T-cell (primary cell): ENCODE results near the gene TCEAL5. TPM values are rescaled to one million over a fixed set of nuclear protein-coding genes. Genes with fewer than 3 reads are reported as not detected.

Experiments used
- ATAC-seq, 4 experiments: fragments of 200-7000 bp in 3 of 4; fragments of 150-1000 bp in 1 of 4; cut with Tn5 transposase; replicated peaks in 1 of 4; 1 replicate in 3 of 4; 2 replicates in 1 of 4; pipeline ENCODE4 v1.10.0; 2021; ENCODE audit warnings: moderate library complexity in 3 of 4, mild to moderate bottlenecking in 2 of 4, moderate number of reproducible peaks in 1 of 4
- CTCF ChIA-PET, 2 donors: fragments of 300-600 bp; sonication (Branson Sonifier 250); formaldehyde crosslinking; loops; one replicate each; lab custom pipeline; 2022; ENCODE audit warnings: antibody characterized with exemption in 2 of 2; lab: Charles Lee
- POLR2A ChIA-PET, 2 donors: fragments of 300-600 bp; sonication (Branson Sonifier 250); formaldehyde crosslinking; loops; one replicate each; lab custom pipeline; 2022; ENCODE audit warnings: antibody characterized with exemption in 2 of 2; lab: Charles Lee
- DNase-seq, 35 experiments: peaks; one replicate each; pipeline versions ENCODE4 v3.0.0 to v3.0.0-alpha.2; 2013 to 2023
- H3K27ac ChIP-seq: one replicate; pipeline ENCODE4 v1.5.1; 2013; ENCODE audit warnings: low read length
- H3K27me3 ChIP-seq, 2 experiments: replicated peaks in 1 of 2; 1 replicate in 1 of 2; 2 replicates in 1 of 2; pipeline versions ENCODE4 v1.6.1 to v1.7.0; 2013; ENCODE audit warnings: low read length in 1 of 2, mixed read lengths in 1 of 2; ENCODE audit not compliant: control insufficient read depth in 2 of 2, insufficient read depth in 2 of 2; ENCODE audit errors: extremely low read depth in 1 of 2
- H3K36me3 ChIP-seq, 2 donors: 1 replicate in 1 of 2; 2 replicates in 1 of 2; pipeline versions ENCODE4 v1.6.1 to v1.7.0; 2013; ENCODE audit warnings: low read length in 1 of 2; ENCODE audit not compliant: control insufficient read depth in 2 of 2, insufficient read depth in 1 of 2; ENCODE audit errors: extremely low read depth in 1 of 2
- H3K4me1 ChIP-seq, 2 experiments: 1 replicate in 1 of 2; 2 replicates in 1 of 2; pipeline versions ENCODE4 v1.6.1 to v1.7.0; 2013; ENCODE audit warnings: low read length in 2 of 2, mixed read lengths in 1 of 2; ENCODE audit not compliant: insufficient read depth in 2 of 2, control insufficient read depth in 1 of 2; ENCODE audit errors: extremely low read depth in 1 of 2
- H3K4me3 ChIP-seq, 2 donors: 1 replicate in 1 of 2; 2 replicates in 1 of 2; pipeline versions ENCODE4 v1.5.1 to v1.7.0; 2013; ENCODE audit warnings: mild to moderate bottlenecking in 2 of 2, low read length in 1 of 2, moderate library complexity in 1 of 2; ENCODE audit not compliant: control insufficient read depth in 1 of 2; ENCODE audit errors: extremely low read depth in 1 of 2
- H3K9me3 ChIP-seq: 2 replicates; pipeline ENCODE4 v1.7.0; 2013
- H3K27ac Mint-ChIP-seq, 2 donors: one replicate each; pipeline ENCODE4 v1.8.0; 2020 to 2021; ENCODE audit warnings: mild to moderate bottlenecking in 2 of 2, mixed read lengths in 2 of 2
- H3K27me3 Mint-ChIP-seq, 2 donors: one replicate each; pipeline ENCODE4 v1.8.0; 2021 to 2022; ENCODE audit warnings: mixed read lengths in 2 of 2
- H3K36me3 Mint-ChIP-seq: one replicate; pipeline ENCODE4 v1.8.0; 2021; ENCODE audit warnings: mixed read lengths
- H3K4me1 Mint-ChIP-seq, 3 donors: one replicate each; pipeline ENCODE4 v1.8.0; 2020 to 2022; ENCODE audit warnings: mixed read lengths in 3 of 3, mild to moderate bottlenecking in 1 of 3
- H3K4me3 Mint-ChIP-seq, 3 donors: one replicate each; pipeline ENCODE4 v1.8.0; 2020 to 2022; ENCODE audit warnings: mild to moderate bottlenecking in 3 of 3, mixed read lengths in 3 of 3, moderate library complexity in 3 of 3
- H3K9me3 Mint-ChIP-seq, 3 donors: one replicate each; pipeline ENCODE4 v1.8.0; 2020 to 2022; ENCODE audit warnings: mixed read lengths in 3 of 3
- WGBS: methylation state at CpG from one replicate; pipeline ENCODE4 v1.1.5; 2013; ENCODE audit warnings: missing lambda C conversion rate; ENCODE audit not compliant: insufficient coverage; 5-methylcytosine and 5-hydroxymethylcytosine counted together
- total RNA-seq, 35 experiments: library from RNA in 6 of 35; stranded (reverse) in 6 of 35; fragments of 120-200 nt in 1 of 35; gene quantifications; one replicate each; pipeline versions ENCODE4 v1.2.1 to v1.2.4 and lab custom pipeline; 2013 to 2026

The TCEAL5 gene
- total RNA-seq, 5 donors from 2014 or later (not counting 1 experiment from before 2014, with no cell fraction given), result not detected

DNA sequence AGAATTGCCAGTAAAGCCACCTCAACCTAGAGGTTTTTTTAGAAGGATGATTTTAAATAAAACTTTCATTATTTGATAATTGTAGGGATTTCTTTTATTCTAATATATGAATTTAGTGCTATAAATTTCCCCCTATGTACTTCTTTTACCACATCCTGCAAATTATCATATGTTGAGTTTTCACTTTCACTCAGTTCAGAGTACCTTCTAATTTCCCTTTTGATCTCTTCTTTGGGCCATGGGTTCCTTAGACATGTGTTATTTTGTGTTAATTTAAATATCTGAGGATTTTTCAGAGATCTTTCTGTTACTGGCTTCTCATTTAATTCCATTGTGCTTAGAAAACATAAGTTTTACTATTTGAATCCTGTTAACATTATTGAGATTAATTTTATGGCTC is 28.2 kb upstream of the TCEAL5 start:
- H3K36me3 Mint-ChIP-seq, result peaks cover 4% of the 10 kb centered on the region
- Histone ChIP-seq H3K36me3 (no peaks in the 10 kb centered on the region), H3K4me1 (peaks cover 0 to 3% of the 10 kb centered on the region in 2 experiments), H3K9me3 (no peaks in the 10 kb centered on the region), H3K4me3 (no peak overlapping the region), H3K27me3 (no peaks in the 10 kb centered on the region), H3K27ac (no peak overlapping the region)
- peaks cover 3 to 7% (median 7%) of the 10 kb centered on the region in 3 donors for H3K4me1 Mint-ChIP-seq
- no peak overlapping the region for H3K27ac Mint-ChIP-seq
- no peaks in the 10 kb centered on the region for H3K9me3 Mint-ChIP-seq
- DNase-seq (no peak), ATAC-seq (peak in 1 of 4 experiments; percentile 50)
- CTCF ChIA-PET, result no interaction called here
- POLR2A ChIA-PET, result no interaction called here
- H3K4me3 Mint-ChIP-seq, result no peak overlapping the region
- peaks cover 0 to 3% of the 10 kb centered on the region in 2 donors for H3K27me3 Mint-ChIP-seq

GRCh38 chrX:103293118-103293517 is 16.6 kb upstream of the TCEAL5 start:
- ChIA-PET CTCF (interaction anchor here in 1 of 2 donors (0.6 kb wide), 1 partner anchor 51 kb away, joined by 3 read pairs; no protein-coding TSS in a partner anchor), POLR2A (no interaction called here)
- Mint-ChIP-seq H3K36me3 (no peaks in the 10 kb centered on the region), H3K4me3 (no peak overlapping the region), H3K27ac (no peak overlapping the region), H3K4me1 (no peaks in the 10 kb centered on the region), H3K27me3 (peaks cover 5 to 39% of the 10 kb centered on the region in 2 donors), H3K9me3 (peaks cover 0 to 2% (median 0%) of the 10 kb centered on the region in 3 donors)
- Histone ChIP-seq H3K27ac (no peak overlapping the region), H3K27me3 (no peaks in the 10 kb centered on the region), H3K36me3 (no peaks in the 10 kb centered on the region), H3K4me1 (no peaks in the 10 kb centered on the region), H3K9me3 (no peaks in the 10 kb centered on the region), H3K4me3 (no peak overlapping the region)
- no peak for DNase-seq
- WGBS, result no CpG with 5 or more reads among the region's 2 CpGs
- ATAC-seq, result no peak

- Histone ChIP-seq H3K27ac (no peak overlapping the region), H3K9me3 (no peaks in the 10 kb centered on the region), H3K36me3 (no peaks in the 10 kb centered on the region), H3K4me1 (peaks cover 0 to 8% of the 10 kb centered on the region in 2 experiments), H3K4me3 (no peak overlapping the region), H3K27me3 (peaks cover 3 to 22% of the 10 kb centered on the region in 2 experiments)
- WGBS, result no CpG with 5 or more reads among the region's 1 CpG
- Mint-ChIP-seq H3K36me3 (no peaks in the 10 kb centered on the region), H3K27me3 (peaks cover 40 to 63% of the 10 kb centered on the region in 2 donors), H3K4me3 (no peak overlapping the region), H3K9me3 (peaks cover 0 to 4% (median 0%) of the 10 kb centered on the region in 3 donors), H3K27ac (no peak overlapping the region), H3K4me1 (peaks cover 0 to 9% (median 8%) of the 10 kb centered on the region in 3 donors)
- ATAC-seq (no peak), DNase-seq (no peak)
- POLR2A ChIA-PET, result no interaction called here
- CTCF ChIA-PET, result no interaction called here
Measured at GRCh38 chrX:103279624-103280023, 3.1 kb upstream of the TCEAL5 start.

DNA sequence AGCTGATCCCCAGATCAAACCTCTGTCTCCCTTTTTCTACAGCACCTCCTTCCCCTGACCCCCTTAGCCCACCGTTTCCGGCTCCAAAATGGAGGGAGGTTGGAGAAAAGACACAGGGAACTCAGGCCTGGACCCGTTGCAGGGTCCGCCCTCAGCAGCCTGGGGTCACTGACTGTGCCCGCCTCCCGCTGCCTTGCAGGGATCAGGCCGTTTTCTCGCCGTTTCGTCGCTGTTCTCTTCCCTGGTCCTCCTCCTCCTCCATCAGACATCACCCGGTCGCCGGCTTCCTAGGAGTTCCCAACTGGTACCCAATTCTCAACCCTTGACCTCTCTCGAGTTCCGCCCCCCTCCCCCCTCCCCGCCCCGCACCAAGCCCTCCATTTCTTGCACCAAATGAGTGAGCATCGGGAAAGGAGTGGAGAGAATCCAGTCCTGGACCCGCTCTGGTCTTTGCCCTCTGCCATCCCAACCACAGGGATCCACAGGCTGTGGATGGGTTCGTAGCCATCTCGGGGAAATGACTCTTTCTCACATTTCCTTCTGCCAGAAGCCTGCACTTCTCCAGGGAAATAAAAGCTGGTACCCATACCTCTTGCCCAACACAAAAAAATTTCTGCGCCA is 493 bp downstream of the TCEAL5 start:
- Mint-ChIP-seq H3K27ac (no peak overlapping the region), H3K4me1 (peaks cover 0 to 9% (median 8%) of the 10 kb centered on the region in 3 donors), H3K9me3 (no peaks in the 10 kb centered on the region), H3K36me3 (no peaks in the 10 kb centered on the region), H3K4me3 (peak overlapping the region in 2 of 3 donors; percentile 29 to 56), H3K27me3 (peaks cover 46 to 66% of the 10 kb centered on the region in 2 donors)
- Histone ChIP-seq H3K36me3 (no peaks in the 10 kb centered on the region), H3K4me1 (peaks cover 0 to 8% of the 10 kb centered on the region in 2 experiments), H3K27me3 (peaks cover 3 to 21% of the 10 kb centered on the region in 2 experiments), H3K27ac (no peak overlapping the region), H3K9me3 (no peaks in the 10 kb centered on the region), H3K4me3 (peak overlapping the region in 1 of 2 donors; percentile 33)
- ATAC-seq, result no peak
- 59% methylated on average over 3 of the region's 23 CpGs for WGBS
- DNase-seq, result no peak
- CTCF ChIA-PET, result interaction anchor here in 1 of 2 donors (0.6 kb wide), 1 partner anchor 73 kb away, joined by 3 read pairs; no protein-coding TSS in a partner anchor
- POLR2A ChIA-PET, result no interaction called here

- Histone ChIP-seq H3K9me3 (no peaks in the 10 kb centered on the region), H3K27me3 (peaks cover 5 to 21% of the 10 kb centered on the region in 2 experiments), H3K36me3 (no peaks in the 10 kb centered on the region), H3K4me3 (no peak overlapping the region), H3K4me1 (peaks cover 0 to 8% of the 10 kb centered on the region in 2 experiments), H3K27ac (no peak overlapping the region)
- no CpG with 5 or more reads among the region's 4 CpGs for WGBS
- no peak for DNase-seq
- POLR2A ChIA-PET, result no interaction called here
- Mint-ChIP-seq H3K9me3 (no peaks in the 10 kb centered on the region), H3K27me3 (peaks cover 43 to 60% of the 10 kb centered on the region in 2 donors), H3K27ac (no peak overlapping the region), H3K4me1 (peaks cover 0 to 9% (median 8%) of the 10 kb centered on the region in 3 donors), H3K4me3 (no peak overlapping the region), H3K36me3 (no peaks in the 10 kb centered on the region)
- CTCF ChIA-PET, result no interaction called here
- no peak for ATAC-seq
Measured at GRCh38 chrX:103274284-103274683, 2.3 kb downstream of the TCEAL5 start.

DNA sequence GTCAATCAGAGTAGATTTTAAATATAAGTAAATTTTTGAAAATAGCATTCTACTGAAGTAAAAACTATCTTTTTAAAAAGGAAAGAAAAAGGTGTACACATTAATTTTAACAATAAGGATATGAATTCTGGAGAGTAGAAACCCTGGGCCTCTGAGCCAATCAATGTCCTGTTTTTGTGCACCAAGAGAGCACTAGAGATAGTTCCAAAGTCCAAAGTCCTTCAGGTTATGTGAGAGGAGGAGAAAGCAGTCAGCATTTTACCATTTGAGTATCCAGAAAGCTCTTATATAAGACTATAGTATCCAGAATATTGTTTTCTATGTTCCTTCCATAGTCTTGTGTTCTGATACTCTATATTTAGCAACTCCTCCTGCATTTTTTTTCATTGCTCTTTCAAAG is 18.3 kb downstream of the TCEAL5 start:
- Histone ChIP-seq H3K36me3 (no peaks in the 10 kb centered on the region), H3K27ac (no peak overlapping the region), H3K4me3 (no peak overlapping the region), H3K27me3 (no peaks in the 10 kb centered on the region), H3K4me1 (peaks cover 0 to 14% of the 10 kb centered on the region in 2 experiments), H3K9me3 (no peaks in the 10 kb centered on the region)
- peaks cover under 1 to 22% of the 10 kb centered on the region in 2 donors for H3K27me3 Mint-ChIP-seq
- CTCF ChIA-PET, result interaction anchor here in 1 of 2 donors (0.5 kb wide), 1 partner anchor 46 kb away, joined by 5 read pairs; no protein-coding TSS in a partner anchor
- ATAC-seq, result no peak
- peaks cover 14 to 28% (median 21%) of the 10 kb centered on the region in 3 donors for H3K4me1 Mint-ChIP-seq
- no peak for DNase-seq
- H3K36me3 Mint-ChIP-seq, result peaks cover 2% of the 10 kb centered on the region
- H3K4me3 Mint-ChIP-seq, result no peak overlapping the region
- POLR2A ChIA-PET, result interaction anchor here in 1 of 2 donors (0.6 kb wide), 1 partner anchor 338 kb away, joined by 3 read pairs; no protein-coding TSS in a partner anchor
- no peaks in the 10 kb centered on the region for H3K9me3 Mint-ChIP-seq
- H3K27ac Mint-ChIP-seq, result no peak overlapping the region
